OCI-LY3 (cell line): Measurements from ENCODE around the gene CDH4.
"Not testable (repeated sequence)": the region's sequence is repeated elsewhere in the genome, so short reads cannot be mapped to it uniquely, and the experiment has no call there.

Experiments used
- H2AFZ ChIP-seq: fragments of 200-600, 300-600 bp; shearing (Covaris generic); 2 replicates; pipeline ENCODE4 v1.6.0; 2014; ENCODE audit warnings: antibody characterized with exemption, low read depth, low read length
- H3K27ac ChIP-seq: fragments of 200-600, 300-600 bp; sonication (generic); 2 replicates; pipeline ENCODE4 v1.5.1; 2014; ENCODE audit warnings: mild to moderate bottlenecking, low read length, moderate library complexity, mixed read lengths
- H3K27me3 ChIP-seq: fragments of 200-600, 300-600 bp; sonication (generic); 2 replicates; pipeline ENCODE4 v1.6.1; 2014; ENCODE audit warnings: low read depth, low read length, mixed read lengths
- H3K36me3 ChIP-seq: fragments of 200-600, 300-600 bp; sonication (generic); replicated peaks from 2 replicates; pipeline ENCODE3; 2014; ENCODE audit warnings: low read depth, low read length, mixed read lengths
- H3K4me1 ChIP-seq: fragments of 300-600, 200-600 bp; sonication (generic); 2 replicates; pipeline ENCODE4 v1.6.1; 2014; ENCODE audit warnings: low read length, mixed read lengths
- H3K4me2 ChIP-seq: fragments of 200-600, 300-600 bp; sonication (generic); 2 replicates; pipeline ENCODE4 v1.6.1; 2014; ENCODE audit warnings: low read length, mixed read lengths
- H3K4me3 ChIP-seq: fragments of 300-600, 200-600 bp; sonication (generic); 2 replicates; pipeline ENCODE4 v1.5.1; 2014; ENCODE audit warnings: antibody characterized with exemption, mild to moderate bottlenecking, low read length, moderate library complexity
- H3K79me2 ChIP-seq: fragments of 300-600, 200-600 bp; shearing (Covaris generic); 2 replicates; pipeline ENCODE4 v1.6.1; 2014; ENCODE audit warnings: mild to moderate bottlenecking, low read length, mixed read lengths
- H3K9ac ChIP-seq: fragments of 300-600, 200-600 bp; shearing (Covaris generic); 2 replicates; pipeline ENCODE4 v1.6.0; 2014; ENCODE audit warnings: mild to moderate bottlenecking, low read length, moderate library complexity
- H3K9me3 ChIP-seq: fragments of 200-600, 300-600 bp; shearing (Covaris generic); 2 replicates; pipeline ENCODE4 v1.6.1; 2014; ENCODE audit warnings: low read length, mixed read lengths; ENCODE audit not compliant: insufficient read depth
- H4K20me1 ChIP-seq: fragments of 200-600, 300-600 bp; sonication (generic); 2 replicates; pipeline ENCODE4 v1.6.1; 2016; ENCODE audit warnings: low read length, mixed read lengths; ENCODE audit not compliant: insufficient read depth
- EZH2phosphoT487 ChIP-seq: fragments of 200-600 bp; shearing (Covaris generic); IDR thresholded peaks from 2 replicates; pipeline ENCODE4 v1.6.1; 2018; ENCODE audit warnings: antibody characterized with exemption, mixed run types, low read depth
- TF ChIP-seq, protein P1 (sequence below): fragments of 200-600, 300-600 bp; sonication (generic); IDR thresholded peaks from 2 replicates; pipeline ENCODE4 v1.5.1; 2014; ENCODE audit warnings: antibody characterized with exemption, low read length, low read depth

CDH4 gene

GRCh38 chr20:61852268-61853072 is 600.4 kb downstream of the CDH4 start:
- no peak overlapping the region for H3K4me3 ChIP-seq
- no peak overlapping the region for H2AFZ ChIP-seq
- no peak overlapping the region for H3K9ac ChIP-seq
- peaks cover 12% of the 10 kb centered on the region for H3K4me1 ChIP-seq
- H3K9me3 ChIP-seq: no peaks in the 10 kb centered on the region
- H3K36me3 ChIP-seq: no peaks in the 10 kb centered on the region
- H4K20me1 ChIP-seq: no peaks in the 10 kb centered on the region
- no peaks in the 10 kb centered on the region for H3K27me3 ChIP-seq
- no peak for TF ChIP-seq EZH2phosphoT487
- TF ChIP-seq, protein P1, sequence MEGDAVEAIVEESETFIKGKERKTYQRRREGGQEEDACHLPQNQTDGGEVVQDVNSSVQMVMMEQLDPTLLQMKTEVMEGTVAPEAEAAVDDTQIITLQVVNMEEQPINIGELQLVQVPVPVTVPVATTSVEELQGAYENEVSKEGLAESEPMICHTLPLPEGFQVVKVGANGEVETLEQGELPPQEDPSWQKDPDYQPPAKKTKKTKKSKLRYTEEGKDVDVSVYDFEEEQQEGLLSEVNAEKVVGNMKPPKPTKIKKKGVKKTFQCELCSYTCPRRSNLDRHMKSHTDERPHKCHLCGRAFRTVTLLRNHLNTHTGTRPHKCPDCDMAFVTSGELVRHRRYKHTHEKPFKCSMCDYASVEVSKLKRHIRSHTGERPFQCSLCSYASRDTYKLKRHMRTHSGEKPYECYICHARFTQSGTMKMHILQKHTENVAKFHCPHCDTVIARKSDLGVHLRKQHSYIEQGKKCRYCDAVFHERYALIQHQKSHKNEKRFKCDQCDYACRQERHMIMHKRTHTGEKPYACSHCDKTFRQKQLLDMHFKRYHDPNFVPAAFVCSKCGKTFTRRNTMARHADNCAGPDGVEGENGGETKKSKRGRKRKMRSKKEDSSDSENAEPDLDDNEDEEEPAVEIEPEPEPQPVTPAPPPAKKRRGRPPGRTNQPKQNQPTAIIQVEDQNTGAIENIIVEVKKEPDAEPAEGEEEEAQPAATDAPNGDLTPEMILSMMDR: no peak
- H3K4me2 ChIP-seq: peak overlapping the region; percentile 62
- no peak overlapping the region for H3K27ac ChIP-seq
- no peaks in the 10 kb centered on the region for H3K79me2 ChIP-seq

- H3K79me2 ChIP-seq: no peaks in the 10 kb centered on the region
- H2AFZ ChIP-seq: no peak overlapping the region
- H3K27me3 ChIP-seq: no peaks in the 10 kb centered on the region
- H3K4me1 ChIP-seq: peaks cover 12% of the 10 kb centered on the region
- no peaks in the 10 kb centered on the region for H3K9me3 ChIP-seq
- H4K20me1 ChIP-seq: no peaks in the 10 kb centered on the region
- H3K4me3 ChIP-seq: no peak overlapping the region
- H3K27ac ChIP-seq: no peak overlapping the region
- no peak overlapping the region for H3K9ac ChIP-seq
- TF ChIP-seq, protein P1: no peak
- no peak for TF ChIP-seq EZH2phosphoT487
- H3K4me2 ChIP-seq: peak overlapping the region; percentile 62
- H3K36me3 ChIP-seq: no peaks in the 10 kb centered on the region
Observed at GRCh38 chr20:61853073-61854005, 601.3 kb downstream of the CDH4 start.

DNA sequence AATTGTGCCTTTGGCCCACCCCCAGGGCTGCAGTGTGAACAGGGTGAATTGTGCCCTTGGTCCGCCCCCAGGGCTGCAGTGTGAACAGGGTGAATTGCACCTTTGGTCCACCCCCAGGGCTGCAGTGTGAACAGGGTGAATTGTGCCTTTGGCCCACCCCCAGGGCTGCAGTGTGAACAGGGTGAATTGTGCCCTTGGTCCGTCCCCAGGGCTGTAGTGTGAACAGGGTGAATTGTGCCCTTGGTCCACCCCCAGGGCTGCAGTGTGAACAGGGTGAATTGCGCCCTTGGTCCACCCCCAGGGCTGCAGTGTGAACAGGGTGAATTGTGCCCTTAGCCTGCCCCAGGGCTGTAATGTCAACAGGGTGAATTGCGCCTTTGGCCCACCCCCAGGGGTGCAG is 602.5 kb downstream of the CDH4 start:
- not testable (repeated sequence) for H3K4me3 ChIP-seq, H3K27me3 ChIP-seq, H3K9me3 ChIP-seq, H3K9ac ChIP-seq, H4K20me1 ChIP-seq, H2AFZ ChIP-seq, H3K4me2 ChIP-seq, H3K36me3 ChIP-seq, H3K79me2 ChIP-seq, H3K27ac ChIP-seq
- peaks cover 12% of the 10 kb centered on the region for H3K4me1 ChIP-seq

DNA sequence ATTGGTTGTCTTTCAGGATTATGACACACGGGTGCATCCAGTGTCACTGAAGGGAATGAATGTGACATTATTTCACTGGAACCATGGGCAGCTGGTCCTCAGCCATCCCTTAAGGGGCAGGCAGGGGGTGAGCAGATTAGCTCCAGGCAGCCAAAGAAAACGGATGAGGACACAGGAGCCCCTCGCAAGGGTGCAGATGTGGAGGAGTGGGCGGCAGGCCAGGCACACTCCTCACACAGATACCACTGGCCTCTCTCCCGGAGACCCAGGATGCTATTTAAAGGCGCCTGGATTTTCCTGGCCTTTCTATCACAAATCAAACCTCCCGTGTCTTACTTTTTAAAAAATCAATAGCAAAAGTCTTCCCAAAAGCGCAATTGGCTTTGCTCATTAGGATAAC is 603.2 kb downstream of the CDH4 start:
- no peaks in the 10 kb centered on the region for H3K36me3 ChIP-seq
- no peak for TF ChIP-seq EZH2phosphoT487
- TF ChIP-seq, protein P1: no peak
- peaks cover 12% of the 10 kb centered on the region for H3K4me1 ChIP-seq
- no peaks in the 10 kb centered on the region for H4K20me1 ChIP-seq
- H2AFZ ChIP-seq: no peak overlapping the region
- no peak overlapping the region for H3K9ac ChIP-seq
- H3K4me2 ChIP-seq: no peak overlapping the region
- H3K27me3 ChIP-seq: no peaks in the 10 kb centered on the region
- H3K79me2 ChIP-seq: no peaks in the 10 kb centered on the region
- H3K4me3 ChIP-seq: no peak overlapping the region
- no peaks in the 10 kb centered on the region for H3K9me3 ChIP-seq
- H3K27ac ChIP-seq: no peak overlapping the region
